ENCODE data around the gene RBMS3.
A peak's percentile ranks its signal among the peaks of the same experiment; 100 is the strongest.

RBMS3 gene

GRCh38 chr3:29936766-29937165 lies 655.9 kb downstream of the RBMS3 start:
- DNase-seq (ENCODE audit: low read depth in 2 of 2): no peak

GRCh38 chr3:29937185-29937584 lies 656.3 kb downstream of the RBMS3 start:
- no peak for DNase-seq (ENCODE audit: low read depth in 2 of 2)

GRCh38 chr3:29940759-29941323 lies 660.0 kb downstream of the RBMS3 start:
- no peak for DNase-seq (ENCODE audit: low read depth in 2 of 2)

DNA sequence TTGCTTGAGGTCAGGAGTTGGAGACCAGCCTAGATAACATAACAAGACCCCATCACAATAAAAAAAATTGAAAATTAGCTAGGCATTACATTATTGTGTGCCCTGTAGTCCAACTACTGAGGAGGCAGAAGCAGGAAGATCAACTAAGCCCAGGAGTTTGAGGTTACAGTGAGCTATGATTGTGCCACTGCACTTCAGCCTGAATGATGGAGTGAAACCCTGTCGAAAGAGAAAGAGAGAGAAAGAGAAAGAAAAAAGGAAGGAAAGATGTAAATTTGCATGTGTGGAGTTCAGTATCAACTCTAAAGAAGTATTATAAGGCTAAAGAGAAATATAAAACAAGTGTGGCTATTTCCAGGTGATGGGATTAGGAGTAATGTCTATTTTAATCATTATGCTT lies 661.4 kb downstream of the RBMS3 start:
- DNase-seq (ENCODE audit: low read depth in 2 of 2): no peak

DNA sequence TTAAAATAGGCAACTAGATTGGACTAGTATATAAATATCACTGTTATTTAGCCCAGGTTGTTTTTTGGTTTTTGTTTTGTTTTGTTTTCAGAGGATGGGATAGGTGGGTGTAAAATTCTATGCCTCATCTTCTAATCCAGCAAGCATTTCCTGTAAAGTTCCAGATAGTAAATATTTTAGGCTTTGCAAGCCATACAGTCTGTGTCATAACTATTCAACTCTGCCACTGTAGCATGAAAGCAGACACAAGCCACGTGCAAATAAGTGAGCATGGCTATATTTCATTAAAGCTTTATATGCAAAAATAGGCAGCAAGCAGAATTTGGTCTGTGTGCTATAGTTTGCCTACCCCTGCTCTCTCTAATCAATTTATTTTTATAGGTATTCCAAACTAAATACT lies 668.3 kb downstream of the RBMS3 start:
- DNase-seq (ENCODE audit: low read depth in 2 of 2): no peak

DNA sequence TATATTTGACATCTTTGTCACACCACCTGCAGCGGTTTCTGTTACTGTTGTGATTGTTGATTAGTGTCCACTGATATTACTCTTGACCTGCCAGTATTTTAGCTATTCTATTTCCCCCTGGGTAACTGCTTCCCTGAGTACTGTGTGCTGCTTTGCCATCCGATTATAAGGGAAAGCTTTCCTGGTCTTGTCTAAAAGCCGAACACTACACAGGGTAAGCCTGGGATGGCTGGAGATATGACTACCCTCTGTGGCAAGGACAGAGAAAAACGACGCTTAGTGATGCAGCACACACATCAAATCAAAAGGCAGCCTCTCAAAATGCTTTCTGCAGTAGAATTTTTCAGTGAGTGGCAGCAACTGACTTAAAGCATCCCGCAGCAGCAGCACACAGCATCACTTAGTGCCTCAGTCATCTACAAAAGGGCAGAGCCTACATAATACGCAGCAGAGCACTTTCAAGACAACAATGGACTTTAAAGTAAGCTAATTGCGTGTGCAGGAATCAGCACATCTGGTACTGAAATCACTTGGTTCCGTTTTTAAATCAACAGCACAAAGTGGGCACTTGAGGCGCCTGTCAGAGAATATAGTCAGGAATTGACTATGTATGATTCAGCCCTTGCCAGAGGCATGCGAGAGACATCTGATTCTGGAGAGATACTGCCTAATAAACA lies 669.2 kb downstream of the RBMS3 start:
- no peak for DNase-seq (ENCODE audit: low read depth in 2 of 2)

DNA sequence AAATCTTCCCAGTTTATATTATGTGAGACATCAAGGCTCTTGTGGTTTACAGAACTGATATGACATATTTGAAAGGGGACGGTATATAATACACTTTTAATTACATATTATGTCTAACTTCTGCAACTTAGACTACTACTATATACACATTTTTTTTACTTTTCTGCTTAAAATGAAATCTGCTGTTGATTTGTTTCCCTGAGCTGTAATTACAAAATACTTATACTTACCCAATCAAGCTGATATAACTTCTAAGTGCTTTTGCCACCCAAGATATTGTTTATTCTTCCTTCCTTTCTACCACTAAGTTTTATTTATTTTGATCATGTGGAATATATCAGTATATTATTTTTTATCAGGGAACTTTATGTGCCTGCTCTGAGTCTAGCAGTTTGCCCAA lies 671.6 kb downstream of the RBMS3 start:
- DNase-seq (ENCODE audit: low read depth in 2 of 2): no peak

GRCh38 chr3:29955413-29955812 lies 674.5 kb downstream of the RBMS3 start:
- DNase-seq (ENCODE audit: low read depth in 2 of 2): no peak

- no peak for DNase-seq (ENCODE audit: low read depth in 2 of 2)
Observed at GRCh38 chr3:29958816-29959215, 677.9 kb downstream of the RBMS3 start.

- no peak for DNase-seq (ENCODE audit: low read depth in 2 of 2)
Observed at GRCh38 chr3:29971895-29972294, 691.0 kb downstream of the RBMS3 start.

- DNase-seq (ENCODE audit: low read depth in 2 of 2): no peak
Observed at GRCh38 chr3:29972320-29972993, 691.6 kb downstream of the RBMS3 start.

DNA sequence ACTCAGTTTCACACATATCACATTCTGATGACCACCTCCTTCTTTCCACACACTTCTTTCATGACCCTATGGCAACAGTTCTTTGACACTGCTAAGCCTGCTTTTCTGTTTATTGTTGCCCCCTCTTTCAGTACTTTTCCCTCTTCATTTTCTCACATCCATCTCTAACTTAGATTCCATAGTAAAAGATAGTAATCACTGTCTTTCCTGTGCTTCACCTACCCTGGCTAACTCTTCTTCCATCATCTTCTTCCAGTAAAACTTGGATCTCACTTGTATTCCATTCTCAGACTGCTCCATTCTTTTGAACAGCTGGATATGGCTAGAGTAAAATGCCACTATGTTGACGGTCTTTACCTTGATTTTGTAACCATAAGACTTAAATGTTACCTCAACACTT lies 692.9 kb downstream of the RBMS3 start:
- DNase-seq (ENCODE audit: low read depth in 2 of 2): no peak

DNA sequence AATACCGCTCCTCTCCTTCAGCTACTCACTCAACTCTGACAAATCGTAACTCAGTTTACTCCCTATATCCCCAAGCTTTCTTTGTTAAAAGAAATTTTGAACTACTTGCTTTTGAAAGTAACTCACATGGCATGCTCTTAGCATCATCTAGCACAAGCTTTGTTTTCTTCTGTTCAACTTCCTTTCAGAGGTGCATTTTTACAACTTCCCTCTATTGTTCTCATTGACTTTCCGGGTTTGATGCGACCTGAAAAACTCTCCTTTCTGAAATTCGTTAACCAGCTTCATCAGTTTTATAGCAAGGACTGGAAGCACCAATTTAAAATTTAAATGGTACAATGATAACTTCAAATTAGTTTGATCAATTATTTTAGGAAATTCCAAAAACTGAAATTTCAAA lies 696.0 kb downstream of the RBMS3 start:
- no peak for DNase-seq (ENCODE audit: low read depth in 2 of 2)

DNA sequence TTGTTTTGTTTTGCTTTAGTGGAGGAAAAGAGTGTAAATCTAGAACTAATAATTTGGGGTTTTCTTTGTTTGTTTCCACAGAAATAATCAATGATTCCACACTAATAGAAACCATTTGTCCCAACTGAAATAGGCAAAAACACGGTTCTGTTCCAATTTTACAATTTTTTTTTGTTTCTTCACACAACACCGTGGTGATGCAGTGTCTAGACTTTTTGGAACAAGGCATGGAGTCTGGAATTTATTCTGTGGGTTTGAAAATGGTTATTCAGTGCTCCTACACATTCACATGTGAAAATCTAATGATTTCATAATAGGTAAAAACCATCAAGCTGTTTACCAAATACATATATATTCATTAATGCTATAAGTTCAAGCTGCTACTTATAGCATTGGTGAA lies 696.5 kb downstream of the RBMS3 start:
- DNase-seq (ENCODE audit: low read depth in 2 of 2): no peak

- DNase-seq (ENCODE audit: low read depth in 2 of 2): no peak
Observed at GRCh38 chr3:29978036-29978435, 697.2 kb downstream of the RBMS3 start.

GRCh38 chr3:29991198-29991597 lies 710.3 kb downstream of the RBMS3 start:
- no peak for DNase-seq (ENCODE audit: low read depth in 2 of 2)

GRCh38 chr3:30002797-30003196 lies 721.9 kb downstream of the RBMS3 start:
- DNase-seq (ENCODE audit: low read depth in 2 of 2): no peak

- no peak for DNase-seq (ENCODE audit: low read depth in 2 of 2)
Observed at GRCh38 chr3:30003741-30004140, 722.9 kb downstream of the RBMS3 start.

GRCh38 chr3:30004481-30004880 lies 723.6 kb downstream of the RBMS3 start:
- no peak for DNase-seq (ENCODE audit: low read depth in 2 of 2)

GRCh38 chr3:30006111-30006510 lies 725.2 kb downstream of the RBMS3 start:
- no peak for DNase-seq (ENCODE audit: low read depth in 2 of 2)

DNA sequence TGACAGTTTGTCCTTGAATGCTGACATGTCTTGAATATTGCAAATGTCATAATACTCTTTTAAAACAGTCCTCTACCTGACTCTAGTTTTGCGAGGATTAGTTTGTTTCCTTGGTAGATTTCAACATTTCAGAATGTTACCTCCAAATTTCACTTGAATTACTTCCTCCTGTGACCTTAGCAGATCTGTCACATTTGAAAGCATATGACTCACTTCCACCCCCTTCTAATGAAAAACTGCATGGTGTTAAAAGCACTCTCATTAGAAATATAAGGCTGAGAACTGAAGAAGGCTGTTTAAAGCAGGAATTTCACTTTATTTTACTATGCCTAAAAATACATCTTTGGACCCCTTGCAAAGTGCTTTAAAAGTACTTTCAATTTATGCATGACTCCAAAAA lies 726.8 kb downstream of the RBMS3 start:
- no peak for DNase-seq (ENCODE audit: low read depth in 2 of 2)

DNA sequence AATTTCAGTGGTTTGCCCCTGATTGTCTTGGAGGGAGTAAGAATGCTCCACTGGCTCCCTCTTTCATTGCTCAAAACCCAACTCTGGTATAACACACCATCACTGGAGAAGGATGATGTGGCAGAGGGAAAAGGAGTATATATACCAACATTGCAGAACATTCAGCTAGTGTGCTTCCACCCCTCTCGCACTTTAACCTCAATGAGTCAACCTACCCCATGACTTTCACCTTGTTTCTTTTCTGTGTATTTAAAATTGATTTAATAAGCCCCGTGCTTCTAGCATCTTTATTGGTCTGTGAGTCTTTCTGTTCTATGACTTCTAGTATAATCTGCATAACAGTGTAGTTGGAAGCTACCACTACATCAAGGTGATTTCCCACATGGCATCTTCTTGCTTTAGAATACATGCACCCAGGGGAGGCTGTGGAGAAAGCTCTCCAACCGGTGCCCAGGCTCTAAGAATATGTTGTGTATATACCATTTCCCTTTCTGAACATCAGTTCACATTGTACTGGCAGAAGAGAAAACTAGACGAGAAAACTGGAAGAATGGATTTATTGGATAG lies 730.4 kb downstream of the RBMS3 start:
- no peak for DNase-seq (ENCODE audit: low read depth in 2 of 2)

DNA sequence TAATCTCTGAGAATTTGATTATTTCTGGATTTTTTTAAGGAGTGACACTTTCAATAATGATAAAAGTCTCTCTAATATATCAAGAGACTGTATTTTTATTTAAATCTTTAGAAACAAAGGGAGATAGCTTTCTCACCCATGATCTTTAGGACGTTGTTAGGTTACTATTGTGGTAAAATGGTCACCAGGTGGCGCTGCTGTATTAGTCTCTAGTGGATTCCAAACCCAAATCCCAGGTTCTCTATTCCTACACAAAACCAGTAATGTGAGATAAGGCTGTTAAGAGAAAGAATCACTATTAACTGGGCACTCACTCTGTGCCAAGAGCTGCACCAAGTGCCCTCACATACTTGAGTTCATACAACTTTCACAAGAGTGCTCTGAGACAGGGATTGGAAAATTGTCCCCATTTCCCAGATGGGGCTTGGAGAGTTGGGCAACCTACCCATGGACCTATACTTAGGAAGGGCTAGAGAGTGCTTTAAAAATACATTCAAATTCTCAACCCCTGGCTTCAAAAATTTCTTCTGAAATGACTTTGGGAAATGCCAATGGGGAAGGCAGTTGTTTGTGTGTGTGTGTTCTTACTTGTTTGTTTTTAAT lies 732.2 kb downstream of the RBMS3 start:
- DNase-seq (ENCODE audit: low read depth in 2 of 2): peak in 1 of 2 donors; percentile 19
